Fibroblast of villous mesenchyme (primary cell): ENCODE data around the gene ADGRF5. TPM values are rescaled to one million over a fixed set of nuclear protein-coding genes. Genes with fewer than 3 reads are reported as not detected.
A peak's percentile ranks its signal among the peaks of the same experiment; 100 is the strongest.

Experiments used
- DNase-seq: peaks from one replicate; pipeline ENCODE4 v3.0.0-alpha.2; 2010; ENCODE audit warnings: low read depth
- H3K4me3 ChIP-seq: 2 replicates; pipeline ENCODE4 v1.5.1; 2011; ENCODE audit warnings: low read depth, mild to moderate bottlenecking, low read length
- CTCF ChIP-seq: IDR thresholded peaks from 2 replicates; pipeline ENCODE4 v1.5.1; 2012; ENCODE audit warnings: low read depth, mild to moderate bottlenecking, low read length; ENCODE audit not compliant: insufficient read depth
- total RNA-seq: library from RNA; depleted of rRNA; stranded (reverse); fragments of >200 nt; gene quantifications from 2 replicates; pipeline ENCODE4 v1.2.3, GENCODE V29; 2012

The ADGRF5 gene
- total RNA-seq, 1 donor = 0.86 TPM

DNA sequence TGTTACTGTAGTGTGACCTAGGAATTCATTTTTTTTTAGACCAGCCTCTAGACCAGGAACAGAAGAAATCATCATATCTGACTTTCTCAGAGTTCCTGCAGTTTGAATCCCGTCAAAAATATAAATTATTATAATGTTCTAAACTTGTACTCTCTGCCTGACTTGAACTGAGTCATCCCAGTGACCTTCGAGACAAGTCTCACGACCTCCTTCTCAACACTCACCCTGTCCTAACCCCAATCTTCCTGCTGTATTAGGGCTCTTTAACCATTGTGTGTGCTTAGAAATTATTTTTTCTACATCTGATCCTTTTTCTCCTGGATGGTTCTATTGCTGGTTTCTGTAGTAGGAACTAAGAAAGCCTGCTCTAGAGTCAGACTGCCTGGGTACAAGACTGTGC, 21.5 kb downstream of the ADGRF5 start:
- no peak for TF ChIP-seq CTCF
- H3K4me3 ChIP-seq = no peak overlapping the region
- no peak for DNase-seq

GRCh38 chr6:46899659-46900058, 22.1 kb downstream of the ADGRF5 start:
- no peak overlapping the region for H3K4me3 ChIP-seq
- DNase-seq = peak; percentile 12
- TF ChIP-seq CTCF = no peak

GRCh38 chr6:46898006-46898405, 23.7 kb downstream of the ADGRF5 start:
- no peak overlapping the region for H3K4me3 ChIP-seq
- no peak for TF ChIP-seq CTCF
- DNase-seq = no peak

- TF ChIP-seq CTCF = no peak
- DNase-seq = no peak
- no peak overlapping the region for H3K4me3 ChIP-seq
These were observed 24.9 kb downstream of the ADGRF5 start for GRCh38 chr6:46896871-46897270.

GRCh38 chr6:46895930-46896329, 25.8 kb downstream of the ADGRF5 start:
- DNase-seq = no peak
- H3K4me3 ChIP-seq = no peak overlapping the region
- no peak for TF ChIP-seq CTCF

DNA sequence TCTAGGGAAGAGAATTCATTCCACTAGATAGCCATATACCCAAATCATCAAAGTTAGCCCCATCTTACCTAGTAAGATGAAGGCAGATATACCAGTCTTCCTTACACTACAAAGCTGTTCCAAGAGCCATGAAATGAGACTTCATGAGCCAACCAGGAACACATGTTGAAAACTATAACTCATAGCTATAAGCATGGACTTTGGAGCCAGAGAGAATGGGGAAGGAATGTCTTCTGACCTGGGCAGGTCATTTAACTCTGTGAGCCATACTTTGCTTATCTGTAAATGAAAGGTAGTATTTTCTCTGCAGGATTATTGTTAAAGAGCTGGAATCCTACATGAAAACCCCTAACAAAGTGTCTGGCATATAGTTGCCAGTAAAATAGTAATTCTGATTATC, 27.3 kb downstream of the ADGRF5 start:
- TF ChIP-seq CTCF = no peak
- no peak for DNase-seq
- H3K4me3 ChIP-seq = no peak overlapping the region

DNA sequence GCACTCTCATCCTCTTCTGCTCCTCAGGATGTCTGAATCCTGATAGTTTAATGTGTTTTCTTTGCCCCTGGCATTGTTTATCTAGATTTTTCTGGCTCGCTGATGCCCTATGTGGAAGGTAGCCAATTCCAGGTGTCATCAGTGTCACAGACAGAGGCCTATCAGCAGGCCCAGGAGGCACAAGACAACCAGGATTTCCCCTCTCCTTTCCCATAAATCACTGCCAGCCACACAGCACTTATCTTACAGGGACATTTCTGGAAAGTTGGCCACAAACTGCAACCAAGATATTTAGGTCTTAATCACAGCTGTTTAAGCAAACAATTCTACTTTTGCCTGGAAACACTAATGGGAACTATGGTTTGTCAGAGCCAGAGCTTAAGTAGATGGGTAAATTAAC, 28.1 kb downstream of the ADGRF5 start:
- H3K4me3 ChIP-seq = no peak overlapping the region
- no peak for DNase-seq
- TF ChIP-seq CTCF = no peak
